ENCODE measurements around the gene BCAP31.

DNA sequence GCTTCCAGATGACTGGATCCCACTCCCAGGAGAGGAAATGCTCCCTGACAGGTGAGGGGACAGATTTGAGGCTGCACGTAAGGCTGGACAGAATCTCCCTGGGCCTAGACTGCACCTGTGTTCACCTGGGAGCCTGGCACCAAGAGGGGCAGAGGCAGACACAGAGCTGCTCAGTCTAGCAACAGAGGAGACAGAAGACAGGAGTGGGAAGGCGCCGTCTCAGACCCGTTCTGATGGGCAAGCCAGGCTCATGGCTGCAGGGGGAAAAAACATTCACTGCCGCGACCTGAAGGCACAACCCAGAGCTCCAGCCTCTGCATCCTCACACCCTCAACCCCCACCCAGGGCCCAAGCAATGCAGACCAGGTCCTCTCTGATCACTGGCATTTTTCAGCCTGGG is 16.8 kb downstream of the BCAP31 start:
- TF ChIP-seq, protein P1, sequence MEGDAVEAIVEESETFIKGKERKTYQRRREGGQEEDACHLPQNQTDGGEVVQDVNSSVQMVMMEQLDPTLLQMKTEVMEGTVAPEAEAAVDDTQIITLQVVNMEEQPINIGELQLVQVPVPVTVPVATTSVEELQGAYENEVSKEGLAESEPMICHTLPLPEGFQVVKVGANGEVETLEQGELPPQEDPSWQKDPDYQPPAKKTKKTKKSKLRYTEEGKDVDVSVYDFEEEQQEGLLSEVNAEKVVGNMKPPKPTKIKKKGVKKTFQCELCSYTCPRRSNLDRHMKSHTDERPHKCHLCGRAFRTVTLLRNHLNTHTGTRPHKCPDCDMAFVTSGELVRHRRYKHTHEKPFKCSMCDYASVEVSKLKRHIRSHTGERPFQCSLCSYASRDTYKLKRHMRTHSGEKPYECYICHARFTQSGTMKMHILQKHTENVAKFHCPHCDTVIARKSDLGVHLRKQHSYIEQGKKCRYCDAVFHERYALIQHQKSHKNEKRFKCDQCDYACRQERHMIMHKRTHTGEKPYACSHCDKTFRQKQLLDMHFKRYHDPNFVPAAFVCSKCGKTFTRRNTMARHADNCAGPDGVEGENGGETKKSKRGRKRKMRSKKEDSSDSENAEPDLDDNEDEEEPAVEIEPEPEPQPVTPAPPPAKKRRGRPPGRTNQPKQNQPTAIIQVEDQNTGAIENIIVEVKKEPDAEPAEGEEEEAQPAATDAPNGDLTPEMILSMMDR (conservative IDR thresholded peaks at IDR 0.05; ENCODE audit: low read length): no peak
- no peak for TF ChIP-seq EZH2phosphoT487 (IDR thresholded peaks at IDR 0.05; ENCODE audit: borderline replicate concordance, low read depth, low read length)

Data from OCI-LY7 (cell line).